NCI-H526 (cell line): ENCODE results near the gene YARS1.

Experiments used
- DNase-seq, 2 experiments: peaks; one replicate each; lab custom pipeline; 2025; lab: John Stamatoyannopoulos, UW

YARS1 gene

DNA sequence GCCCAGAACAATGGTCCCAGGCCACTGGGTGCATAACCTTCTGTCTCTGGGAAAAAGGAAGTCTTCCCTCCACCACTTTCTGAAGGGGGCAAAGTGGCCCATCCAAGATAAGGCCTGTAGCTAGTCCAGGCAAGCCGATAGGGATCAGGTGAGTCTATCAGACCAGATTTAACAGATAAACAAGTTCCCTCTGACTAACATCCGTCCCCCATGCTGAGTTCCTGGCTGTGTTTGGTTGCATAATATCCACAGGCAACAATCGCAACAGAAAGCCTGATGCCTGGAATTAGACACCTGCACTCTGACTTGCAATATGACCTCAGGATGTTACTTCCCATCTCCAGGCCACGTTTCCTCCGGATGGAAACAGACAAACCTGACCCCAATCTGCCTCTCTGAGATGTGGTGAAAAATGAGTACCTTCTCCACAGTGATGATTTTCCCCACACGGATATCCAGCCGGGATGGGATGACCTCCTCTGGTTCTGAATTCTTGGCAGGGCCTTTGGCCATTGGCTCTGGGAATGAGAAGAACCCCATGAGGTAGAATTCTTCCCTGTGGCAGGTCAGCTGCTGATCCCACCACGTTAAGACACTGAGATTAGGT is 36.4 kb downstream of the YARS1 start:
- no peak for DNase-seq

DNA sequence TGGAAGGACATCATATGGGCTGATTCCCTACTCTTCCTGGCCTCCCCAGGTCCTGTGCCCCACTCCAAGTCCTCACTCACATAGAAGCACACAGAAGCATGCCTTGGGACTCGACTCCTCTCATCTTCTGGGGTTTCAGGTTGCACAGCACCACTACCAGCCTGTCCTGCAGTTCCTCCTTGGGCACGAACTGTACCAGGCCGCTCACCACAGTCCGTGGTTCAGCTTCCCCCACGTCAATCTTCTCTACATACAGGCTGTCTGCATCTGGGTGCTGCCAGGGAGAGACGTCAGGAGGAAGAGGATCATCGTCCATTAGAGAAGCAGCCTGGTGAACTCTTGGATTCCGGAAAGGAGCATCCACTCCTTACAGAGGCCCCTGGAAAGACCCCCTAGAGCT is 37.2 kb downstream of the YARS1 start:
- no peak for DNase-seq

DNA sequence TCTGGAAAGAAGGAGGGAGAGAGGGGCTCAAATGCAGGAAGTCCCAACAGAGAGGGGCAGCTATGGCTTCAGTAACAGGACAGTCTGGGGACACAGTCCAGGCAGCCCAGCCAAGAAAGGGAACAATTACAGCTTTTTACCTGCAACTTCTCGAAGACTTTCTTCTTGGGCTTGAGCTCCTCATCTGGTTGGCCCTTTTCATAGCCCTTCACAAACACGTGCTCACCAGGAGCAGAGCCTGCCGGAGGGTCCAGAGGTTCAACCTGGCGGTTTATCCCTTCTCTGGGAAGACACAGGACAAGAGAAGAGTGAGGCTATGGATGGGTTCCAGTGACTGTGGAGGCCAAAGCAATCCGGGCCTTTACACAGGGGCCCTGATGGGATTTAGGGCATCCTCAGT is 37.9 kb downstream of the YARS1 start:
- DNase-seq = no peak

DNA sequence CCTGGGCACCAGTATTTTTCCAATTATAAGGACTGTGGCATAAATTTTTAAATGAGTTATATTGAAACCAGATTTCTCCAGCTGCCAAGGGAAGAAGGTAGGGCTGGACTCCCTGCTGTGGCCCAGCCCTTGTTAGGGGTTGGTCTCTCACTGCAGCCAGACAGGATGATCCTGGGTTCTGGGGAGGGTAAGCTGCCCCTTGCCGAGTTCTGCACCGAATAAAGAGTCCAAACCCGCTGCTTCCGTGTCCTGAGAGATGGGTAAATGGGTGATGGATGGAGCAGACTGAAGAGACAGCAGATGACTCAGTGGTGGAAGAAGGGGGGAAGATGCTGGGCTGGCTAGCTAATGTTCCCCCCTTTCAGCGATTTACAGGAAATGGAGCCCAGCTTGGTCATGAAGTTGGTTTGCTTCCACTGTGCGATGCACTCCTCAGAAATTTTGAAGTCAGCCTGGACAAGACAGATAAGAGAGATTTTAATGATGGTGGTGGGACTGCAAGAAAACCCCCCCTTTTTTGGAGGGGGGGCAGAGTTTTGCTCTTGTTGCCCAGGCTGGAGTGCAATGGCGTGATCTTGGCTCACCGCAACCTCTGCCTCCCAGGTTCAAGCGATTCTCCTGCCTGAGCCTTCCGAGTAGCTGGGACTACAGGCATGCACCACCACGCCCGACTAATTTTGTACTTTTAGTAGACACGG is 41.4 kb downstream of the YARS1 start:
- DNase-seq = no peak

DNA sequence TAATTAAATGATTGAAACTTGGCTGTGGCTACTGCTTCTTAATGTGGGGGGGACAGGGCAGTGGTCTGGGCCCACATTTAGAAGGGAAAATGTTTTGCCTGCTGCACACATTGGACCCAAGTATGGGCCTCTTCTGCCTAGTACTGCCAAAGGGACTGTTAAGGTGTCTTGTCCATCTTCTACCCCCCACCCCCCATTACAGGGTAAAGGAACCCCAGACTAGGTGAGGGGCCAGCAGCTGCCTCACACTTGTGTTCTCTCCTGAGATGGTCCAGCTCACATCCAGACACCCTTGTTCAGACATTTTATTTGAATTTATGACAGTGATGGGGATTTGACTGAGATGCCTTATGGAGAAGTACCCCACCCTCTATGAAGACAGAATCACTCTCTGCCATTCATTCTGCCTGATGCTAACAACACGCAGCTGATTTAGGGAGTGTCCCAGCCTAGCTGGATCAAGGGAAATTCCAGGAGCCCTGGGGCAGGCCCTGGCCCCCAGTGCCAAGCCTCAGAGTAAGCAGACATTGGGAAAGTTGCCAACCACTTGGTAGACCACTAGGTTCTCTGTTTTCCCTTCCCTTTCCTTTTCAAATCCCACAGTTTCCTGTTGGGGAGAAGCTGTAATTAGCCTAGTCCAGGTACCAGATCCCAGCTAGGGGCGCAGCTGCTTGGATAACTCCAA is 42.1 kb downstream of the YARS1 start:
- no peak for DNase-seq

DNA sequence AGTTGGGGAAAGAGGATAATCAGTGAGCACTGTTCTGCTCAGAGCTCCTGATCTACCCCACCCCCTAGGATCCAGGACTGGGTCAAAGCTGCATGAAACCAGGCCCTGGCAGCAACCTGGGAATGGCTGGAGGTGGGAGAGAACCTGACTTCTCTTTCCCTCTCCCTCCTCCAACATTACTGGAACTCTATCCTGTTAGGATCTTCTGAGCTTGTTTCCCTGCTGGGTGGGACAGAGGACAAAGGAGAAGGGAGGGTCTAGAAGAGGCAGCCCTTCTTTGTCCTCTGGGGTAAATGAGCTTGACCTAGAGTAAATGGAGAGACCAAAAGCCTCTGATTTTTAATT is 42.7 kb downstream of the YARS1 start:
- DNase-seq = no peak

DNA sequence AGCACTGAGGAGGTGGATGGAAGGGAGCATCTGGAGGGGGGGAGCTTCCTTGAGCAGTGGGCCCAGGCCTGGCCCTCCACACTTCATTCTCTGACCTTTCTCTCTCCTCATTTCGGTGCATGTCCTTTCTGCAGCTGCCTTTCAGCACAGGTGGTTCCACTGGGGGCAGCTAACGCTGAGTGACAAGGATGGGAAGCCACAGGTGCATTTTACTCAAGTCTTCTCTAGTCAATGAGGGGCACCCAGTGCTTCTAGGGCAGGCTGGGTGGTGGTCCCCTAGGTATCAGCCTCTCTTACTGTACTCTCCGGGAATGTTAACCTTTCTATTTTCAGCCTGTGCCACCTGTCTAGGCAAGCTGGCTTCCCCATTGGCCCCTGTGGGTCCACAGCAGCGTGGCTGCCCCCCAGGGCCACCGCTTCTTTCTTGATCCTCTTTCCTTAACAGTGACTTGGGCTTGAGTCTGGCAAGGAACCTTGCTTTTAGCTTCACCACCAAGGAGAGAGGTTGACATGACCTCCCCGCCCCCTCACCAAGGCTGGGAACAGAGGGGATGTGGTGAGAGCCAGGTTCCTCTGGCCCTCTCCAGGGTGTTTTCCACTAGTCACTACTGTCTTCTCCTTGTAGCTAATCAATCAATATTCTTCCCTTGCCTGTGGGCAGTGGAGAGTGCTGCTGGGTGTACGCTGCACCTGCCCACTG is 43.2 kb downstream of the YARS1 start:
- DNase-seq = no peak

DNA sequence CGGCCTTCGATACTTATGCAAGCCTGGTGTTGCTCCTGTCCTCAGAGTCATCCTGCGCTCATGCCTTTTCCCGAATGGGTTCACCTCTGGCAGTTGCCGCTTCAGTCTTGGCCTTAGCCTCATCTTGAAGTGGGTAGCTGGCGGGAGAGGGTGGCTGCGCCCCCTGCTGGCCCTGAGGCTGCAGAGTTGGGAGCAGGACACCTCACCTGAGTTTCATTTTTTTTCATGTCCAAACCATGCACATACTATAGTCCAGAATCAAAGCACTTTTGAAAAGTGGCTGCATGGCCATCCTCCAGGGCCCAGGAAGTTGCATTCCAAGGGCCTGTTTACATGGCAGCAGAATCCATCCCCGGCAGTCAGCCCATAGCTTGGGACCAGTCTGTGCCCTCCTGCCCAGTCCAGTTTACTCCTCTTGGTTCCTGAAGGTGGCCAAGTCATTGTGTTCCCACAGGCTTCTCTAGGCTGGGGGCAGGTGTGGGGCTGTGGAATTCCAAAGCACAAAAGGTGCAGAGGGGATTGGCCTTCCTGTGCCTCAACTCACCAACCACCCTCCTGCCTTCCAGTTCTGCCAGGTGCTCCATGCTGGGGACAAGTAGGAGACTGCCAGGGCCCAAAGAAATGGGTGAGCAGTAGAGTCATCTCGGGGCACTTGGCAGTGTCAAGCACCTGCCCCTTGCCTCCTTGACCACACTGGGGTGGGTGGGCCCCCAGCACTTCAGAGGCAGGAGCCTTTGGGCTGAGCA is 44.0 kb downstream of the YARS1 start:
- peak; percentile 55 to 89 for DNase-seq

DNA sequence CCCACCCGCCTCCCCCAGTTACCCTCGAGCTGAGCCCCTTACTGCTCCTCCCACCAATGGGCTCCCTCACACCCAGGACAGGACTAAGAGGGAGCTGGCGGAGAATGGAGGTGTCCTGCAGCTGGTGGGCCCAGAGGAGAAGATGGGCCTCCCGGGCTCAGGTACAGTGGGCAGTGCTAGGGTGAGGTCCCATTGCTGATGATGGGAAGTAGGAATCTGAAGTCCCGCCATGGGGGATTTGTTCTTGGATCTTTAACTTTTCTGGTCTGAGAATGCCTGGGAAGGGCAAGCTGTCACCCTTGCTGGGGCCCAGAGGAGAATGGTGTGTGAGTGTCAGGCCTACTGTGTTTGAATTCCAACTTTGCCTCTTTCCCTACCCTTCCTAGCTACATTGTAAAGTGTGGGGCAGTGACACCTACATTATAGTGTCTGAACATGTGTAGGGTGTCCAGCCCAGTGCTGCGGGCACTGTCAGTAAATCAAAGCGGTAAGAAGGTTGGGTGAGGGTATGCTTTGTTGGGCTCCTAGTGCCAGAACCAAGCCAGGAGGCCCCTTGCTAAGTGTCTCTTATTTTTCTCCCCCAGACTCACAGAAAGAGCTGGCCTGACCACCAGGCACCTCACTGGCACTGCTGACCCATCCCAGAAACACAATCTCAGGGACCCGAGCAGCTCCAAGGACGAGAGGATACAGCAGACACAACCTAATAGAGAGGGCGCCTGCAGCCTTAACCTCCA is 44.7 kb downstream of the YARS1 start:
- DNase-seq = no peak

DNA sequence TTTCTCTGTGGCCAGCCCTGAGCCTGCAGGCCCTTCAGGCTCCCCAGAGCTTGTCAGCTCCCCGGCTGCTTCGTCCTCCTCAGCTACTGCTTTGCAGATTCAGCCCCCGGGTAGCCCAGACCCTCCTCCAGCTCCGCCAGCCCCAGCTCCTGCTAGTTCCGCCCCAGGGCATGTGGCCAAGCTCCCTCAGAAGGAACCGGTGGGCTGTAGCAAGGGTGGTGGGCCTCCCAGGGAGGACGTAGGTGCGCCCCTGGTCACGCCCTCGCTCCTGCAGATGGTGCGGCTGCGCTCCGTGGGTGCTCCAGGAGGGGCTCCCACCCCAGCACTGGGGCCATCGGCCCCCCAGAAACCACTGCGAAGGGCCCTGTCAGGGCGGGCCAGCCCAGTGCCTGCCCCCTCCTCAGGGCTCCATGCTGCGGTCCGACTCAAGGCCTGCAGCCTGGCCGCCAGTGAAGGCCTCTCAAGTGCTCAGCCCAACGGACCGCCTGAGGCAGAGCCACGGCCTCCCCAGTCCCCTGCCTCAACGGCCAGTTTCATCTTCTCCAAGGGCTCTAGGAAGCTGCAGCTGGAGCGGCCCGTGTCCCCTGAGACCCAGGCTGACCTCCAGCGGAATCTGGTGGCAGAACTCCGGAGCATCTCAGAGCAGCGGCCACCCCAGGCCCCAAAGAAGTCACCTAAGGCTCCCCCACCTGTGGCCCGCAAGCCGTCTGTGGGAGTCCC is 45.4 kb downstream of the YARS1 start:
- DNase-seq = no peak

DNA sequence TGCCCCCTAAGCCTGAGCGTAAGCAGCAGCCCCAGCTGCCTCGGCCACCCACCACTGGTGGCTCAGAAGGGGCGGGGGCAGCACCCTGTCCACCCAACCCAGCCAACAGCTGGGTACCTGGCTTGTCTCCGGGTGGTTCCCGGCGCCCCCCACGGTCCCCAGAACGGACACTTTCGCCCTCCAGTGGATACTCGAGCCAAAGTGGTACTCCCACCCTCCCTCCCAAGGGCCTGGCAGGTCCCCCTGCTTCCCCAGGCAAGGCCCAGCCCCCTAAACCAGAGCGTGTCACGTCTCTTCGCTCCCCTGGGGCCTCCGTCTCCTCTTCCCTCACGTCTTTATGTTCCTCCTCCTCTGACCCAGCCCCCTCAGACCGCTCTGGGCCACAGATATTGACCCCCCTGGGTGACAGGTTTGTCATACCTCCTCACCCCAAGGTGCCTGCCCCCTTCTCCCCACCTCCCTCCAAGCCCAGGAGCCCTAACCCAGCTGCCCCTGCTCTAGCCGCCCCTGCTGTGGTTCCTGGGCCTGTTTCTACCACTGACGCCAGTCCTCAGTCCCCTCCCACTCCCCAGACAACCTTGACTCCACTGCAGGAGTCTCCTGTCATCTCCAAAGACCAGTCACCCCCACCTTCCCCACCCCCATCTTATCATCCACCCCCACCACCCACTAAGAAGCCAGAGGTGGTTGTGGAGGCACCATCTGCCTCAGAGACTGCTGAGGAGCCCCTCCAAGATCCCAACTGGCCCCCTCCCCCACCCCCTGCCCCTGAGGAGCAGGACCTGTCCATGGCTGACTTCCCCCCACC is 46.2 kb downstream of the YARS1 start:
- no peak for DNase-seq

DNA sequence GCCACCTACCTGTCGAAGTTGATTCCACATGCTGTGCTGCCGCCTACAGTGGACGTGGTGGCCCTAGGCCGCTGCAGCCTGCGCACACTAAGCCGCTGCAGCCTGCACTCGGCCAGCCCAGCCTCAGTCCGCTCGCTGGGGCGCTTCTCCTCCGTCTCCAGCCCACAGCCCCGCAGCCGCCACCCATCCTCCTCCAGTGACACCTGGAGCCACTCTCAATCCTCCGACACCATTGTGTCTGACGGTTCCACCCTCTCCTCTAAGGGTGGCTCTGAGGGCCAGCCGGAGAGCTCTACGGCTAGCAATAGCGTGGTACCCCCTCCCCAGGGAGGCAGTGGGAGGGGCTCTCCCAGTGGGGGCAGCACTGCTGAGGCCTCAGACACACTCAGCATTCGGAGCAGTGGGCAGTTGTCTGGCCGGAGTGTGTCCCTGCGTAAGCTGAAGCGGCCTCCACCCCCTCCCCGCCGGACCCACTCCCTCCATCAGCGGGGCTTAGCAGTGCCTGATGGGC is 46.9 kb downstream of the YARS1 start:
- peak in 1 of 2 experiments; percentile 25 for DNase-seq

DNA sequence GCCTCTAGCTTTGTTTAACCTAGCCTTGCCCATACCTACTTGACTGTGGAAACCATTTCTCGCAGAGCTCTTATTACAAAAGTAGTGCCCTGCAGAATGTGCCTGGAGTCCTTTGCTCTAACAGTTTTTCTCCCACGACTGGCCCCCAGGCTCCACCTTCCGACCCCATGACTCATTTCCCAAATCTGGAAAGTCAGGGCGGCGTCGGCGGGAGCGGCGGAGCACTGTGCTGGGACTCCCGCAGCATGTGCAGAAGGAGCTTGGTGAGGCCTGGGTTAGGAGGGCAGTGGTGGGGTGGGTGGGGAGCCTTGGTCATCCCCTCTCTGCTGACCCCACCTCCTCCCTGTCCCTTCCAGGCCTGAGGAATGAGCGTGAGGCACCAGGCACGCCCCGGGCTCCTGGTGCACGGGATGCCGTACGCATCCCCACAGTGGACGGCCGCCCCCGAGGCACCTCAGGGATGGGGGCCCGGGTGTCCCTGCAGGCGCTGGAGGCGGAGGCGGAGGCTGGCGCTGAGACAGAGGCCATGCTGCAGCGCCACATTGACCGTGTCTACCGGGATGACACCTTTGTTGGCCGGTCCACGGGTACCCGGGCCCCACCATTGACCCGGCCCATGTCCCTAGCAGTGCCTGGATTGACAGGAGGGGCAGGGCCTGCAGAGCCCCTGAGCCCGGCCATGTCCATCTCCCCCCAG is 47.5 kb downstream of the YARS1 start:
- DNase-seq = no peak

DNA sequence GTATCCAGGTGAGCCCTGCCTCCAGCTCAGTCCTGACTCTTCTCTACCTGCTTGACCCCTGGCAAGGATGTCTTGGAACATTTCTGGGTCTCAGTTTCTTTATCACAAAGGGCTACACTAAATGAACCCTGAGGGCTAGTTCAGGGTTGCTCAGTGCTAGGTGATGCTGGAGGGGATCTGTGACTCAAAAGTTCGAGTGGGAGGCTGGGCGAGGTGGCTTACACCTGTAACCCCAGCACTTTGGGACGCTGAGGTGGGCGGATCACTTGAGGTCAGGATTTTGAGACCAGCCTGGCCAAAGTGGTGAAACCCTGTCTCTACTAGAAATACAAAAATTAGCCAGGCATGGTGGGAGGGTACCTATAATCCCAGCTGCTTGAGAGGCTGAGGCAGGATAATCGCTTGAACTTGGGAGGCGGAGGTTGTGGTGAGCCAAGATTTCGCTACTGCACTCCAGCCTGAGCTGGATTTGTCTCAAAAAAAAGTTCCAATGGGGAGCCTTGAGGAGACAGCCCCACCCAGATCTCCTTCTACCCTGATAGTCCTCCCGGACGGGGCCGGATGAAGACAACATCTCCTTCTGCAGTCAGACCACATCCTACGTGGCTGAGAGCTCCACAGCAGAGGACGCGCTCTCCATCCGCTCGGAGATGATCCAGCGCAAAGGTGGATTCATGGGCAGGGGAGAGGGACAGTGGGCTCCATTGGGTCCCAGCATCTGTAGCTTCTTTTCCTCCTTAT is 48.9 kb downstream of the YARS1 start:
- no peak for DNase-seq

DNA sequence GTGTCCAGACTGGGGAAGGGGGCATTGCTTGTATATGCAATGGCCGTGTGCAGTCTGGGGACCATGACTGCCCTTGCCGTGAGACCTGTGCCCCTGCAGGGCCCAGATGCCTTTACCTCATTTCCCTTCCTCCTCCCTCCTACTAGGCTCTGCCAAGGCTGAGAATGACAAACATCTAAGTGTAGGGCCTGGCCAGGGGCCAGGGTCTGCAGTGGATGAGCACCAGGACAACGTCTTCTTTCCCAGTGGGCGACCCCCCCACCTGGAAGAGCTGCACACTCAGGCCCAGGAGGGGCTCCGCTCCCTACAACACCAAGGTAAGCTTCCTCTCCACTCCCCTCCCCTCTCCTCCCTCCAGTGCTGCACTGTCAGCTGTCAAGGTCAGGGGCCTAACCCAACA is 49.5 kb downstream of the YARS1 start:
- DNase-seq = no peak

DNA sequence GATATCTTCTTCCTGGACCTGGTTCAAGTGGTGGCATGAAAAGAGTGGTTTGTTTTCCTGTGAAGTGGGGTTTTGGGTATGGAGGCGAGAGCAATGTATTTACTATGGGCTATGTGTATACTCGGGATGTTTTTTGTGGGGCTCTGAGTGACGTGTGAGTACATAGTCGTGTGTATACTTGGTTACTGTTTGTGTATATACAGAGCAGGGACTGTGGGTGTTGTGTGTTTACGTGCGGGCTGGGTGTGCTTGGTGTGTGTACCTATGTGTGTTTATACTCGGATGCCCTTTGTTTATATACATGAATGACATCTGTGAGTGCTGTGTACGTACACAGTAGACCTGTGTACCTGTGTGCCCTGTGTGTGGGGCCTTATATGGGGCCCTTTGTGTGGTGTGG is 50.0 kb downstream of the YARS1 start:
- no peak for DNase-seq

DNA sequence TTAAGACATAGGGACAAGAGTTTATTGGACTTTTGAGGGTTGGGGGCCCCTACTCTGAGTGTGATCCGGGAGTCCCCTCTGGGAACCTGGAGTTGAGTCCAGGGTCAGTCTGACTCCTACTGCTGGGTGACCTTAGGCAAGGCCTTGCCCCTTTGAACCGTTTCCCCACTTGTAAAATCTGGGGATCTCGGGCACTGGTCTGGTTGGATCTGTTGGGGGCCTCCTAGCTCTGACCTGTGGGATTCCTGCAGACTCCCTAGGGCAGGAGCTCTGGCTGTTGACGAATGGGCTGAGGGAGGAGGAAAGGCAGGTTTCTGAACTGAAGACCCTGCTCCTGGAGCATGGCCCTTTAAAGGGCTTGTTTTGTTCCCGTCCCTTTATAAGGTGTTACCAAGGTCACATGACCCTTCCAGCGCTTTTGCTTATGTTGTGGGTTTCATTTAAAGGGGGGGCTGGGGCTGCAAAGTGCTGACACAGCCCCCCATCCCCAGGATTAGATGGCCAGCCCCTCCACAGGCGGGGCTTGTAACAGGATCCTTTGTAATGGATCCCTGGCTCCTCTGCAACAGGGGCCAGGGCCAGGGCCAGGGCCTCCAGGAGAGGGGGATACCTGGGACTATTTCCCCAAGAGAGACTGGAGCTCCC is 50.7 kb downstream of the YARS1 start:
- DNase-seq = no peak
